Testis (tissue), 3 donors: ENCODE data around the gene ISCU. TPM values are rescaled to one million over a fixed set of nuclear protein-coding genes. Genes with fewer than 3 reads are reported as not detected.

ENCODE experiments used
- DNase-seq: peaks from one replicate; pipeline ENCODE4 v3.0.0-alpha.2; 2019
- H3K27ac ChIP-seq, 2 donors: fragments of 200-600 bp; sonication (generic); one replicate each; pipeline ENCODE4 v1.5.1; 2019
- H3K27me3 ChIP-seq: fragments of 200-600 bp; sonication (generic); one replicate; pipeline ENCODE4 v1.5.1; 2019
- H3K36me3 ChIP-seq: fragments of 200-600 bp; sonication (generic); one replicate; pipeline ENCODE4 v1.5.1; 2017; ENCODE audit warnings: low read depth; ENCODE audit errors: missing control alignments
- H3K4me1 ChIP-seq: fragments of 200-600 bp; sonication (generic); one replicate; pipeline ENCODE4 v1.5.1; 2019
- H3K4me3 ChIP-seq, 2 donors: fragments of 200-600 bp; sonication (generic); one replicate each; pipeline ENCODE4 v1.5.1; 2017 to 2019
- H3K9me3 ChIP-seq: fragments of 200-600 bp; sonication (generic); one replicate; pipeline ENCODE4 v1.5.1; 2017
- CTCF ChIP-seq, 3 experiments: fragments of 450-650 bp in 2 of 3; fragments of 200-600 bp in 1 of 3; sonication (generic) in 1 of 3; IDR thresholded peaks; one replicate each; pipeline ENCODE4 v1.5.1; 2016 to 2019; ENCODE audit warnings: antibody characterized with exemption in 3 of 3, mild to moderate bottlenecking in 2 of 3, moderate library complexity in 1 of 3
- POLR2A ChIP-seq: fragments of 450-650 bp; IDR thresholded peaks from one replicate; pipeline ENCODE4 v1.6.1; 2017; ENCODE audit warnings: antibody characterized with exemption, mild to moderate bottlenecking, moderate library complexity
- whole genome bisulfite sequencing, 2 donors: methylation state at CpG; one replicate each; pipeline ENCODE4 v1.1.5; 2018; 5-methylcytosine and 5-hydroxymethylcytosine counted together
- intact Hi-C: fragments of 100-400 bp; cut with DNase I; formaldehyde crosslinking; loops from one replicate; pipeline ENCODE4 v1.15.1; 2023; ENCODE audit warnings: low total_unique reads
- polyA plus RNA-seq: library from polyadenylated mRNA; stranded (reverse); fragments of 350-450 nt; fragmentation: Illumina TruSeq; extraction: RNeasy Lipid Tissue Mini Kit (QIAGEN cat#74804); gene quantifications from one replicate; pipeline ENCODE4 v1.2.3, GENCODE V29; 2014; ENCODE audit warnings: low read depth, low replicate concordance; ENCODE audit not compliant: insufficient read depth
- total RNA-seq, 2 donors: library from RNA; depleted of rRNA; stranded (reverse); fragments of >200 nt; gene quantifications; one replicate each; pipeline ENCODE4 v1.2.3, GENCODE V29; 2016

Gene ISCU
- total and polyA plus RNA-seq, 3 donors from 2014 or later, result 217 to 238 (median 221) TPM

GRCh38 chr12:108591267-108591980 is 29.0 kb downstream of the ISCU start:
- no peaks in the 10 kb centered on the region for H3K36me3 ChIP-seq
- DNase-seq, result no peak
- H3K4me1 ChIP-seq, result peaks cover 5% of the 10 kb centered on the region
- no peak for TF ChIP-seq CTCF (IDR thresholded peaks at IDR 0.05)
- TF ChIP-seq POLR2A, result no peak
- no peak overlapping the region for H3K27ac ChIP-seq
- intact Hi-C loops, result no loop called here
- no peak overlapping the region for H3K4me3 ChIP-seq
- no peaks in the 10 kb centered on the region for H3K27me3 ChIP-seq
- H3K9me3 ChIP-seq, result no peaks in the 10 kb centered on the region
- WGBS, 2 donors, result 89 to 90% methylated on average over 9 to 22 of the region's 22 CpGs

GRCh38 chr12:108592033-108592909 is 29.9 kb downstream of the ISCU start:
- Histone ChIP-seq H3K9me3 (no peaks in the 10 kb centered on the region), H3K27ac (no peak overlapping the region), H3K27me3 (no peaks in the 10 kb centered on the region), H3K4me1 (peaks cover 5% of the 10 kb centered on the region), H3K36me3 (no peaks in the 10 kb centered on the region), H3K4me3 (no peak overlapping the region)
- DNase-seq, result no peak
- TF ChIP-seq CTCF (IDR thresholded peaks at IDR 0.05) (no peak), POLR2A (no peak)
- intact Hi-C loops, result no loop called here
- 96 to 98% methylated on average over 18 to 25 of the region's 25 CpGs for WGBS, 2 donors

GRCh38 chr12:108594323-108594903 is 32.0 kb downstream of the ISCU start:
- H3K9me3 ChIP-seq, result no peaks in the 10 kb centered on the region
- WGBS, 2 donors, result 93 to 98% methylated on average over 10 of the region's 10 CpGs
- H3K36me3 ChIP-seq, result no peaks in the 10 kb centered on the region
- no peak for DNase-seq
- no peaks in the 10 kb centered on the region for H3K4me1 ChIP-seq
- no peak for TF ChIP-seq POLR2A
- no peak for TF ChIP-seq CTCF (IDR thresholded peaks at IDR 0.05)
- intact Hi-C loops, result no loop called here
- H3K27ac ChIP-seq, result no peak overlapping the region
- no peak overlapping the region for H3K4me3 ChIP-seq
- H3K27me3 ChIP-seq, result no peaks in the 10 kb centered on the region

- Histone ChIP-seq H3K27ac (no peak overlapping the region), H3K27me3 (no peaks in the 10 kb centered on the region)
- DNase-seq, result no peak
Observed at GRCh38 chr12:108594960-108595710, 32.7 kb downstream of the ISCU start.

More at GRCh38 chr12:108594960-108595710, 32.7 kb downstream of the ISCU start:
- H3K4me1 ChIP-seq, result no peaks in the 10 kb centered on the region
- no peaks in the 10 kb centered on the region for H3K9me3 ChIP-seq
- H3K4me3 ChIP-seq, result no peak overlapping the region
- H3K36me3 ChIP-seq, result no peaks in the 10 kb centered on the region
- intact Hi-C loops, result no loop called here
- WGBS, 2 donors, result 88 to 92% methylated on average over 7 of the region's 7 CpGs
- TF ChIP-seq POLR2A (no peak), CTCF (IDR thresholded peaks at IDR 0.05) (no peak)
